ENCODE data around the gene GPI.
"Not testable (repeated sequence)": the region's sequence is repeated elsewhere in the genome, so short reads cannot be mapped to it uniquely, and the experiment has no call there.

Gene GPI

GRCh38 chr19:34368338-34368737, 3.3 kb downstream of the GPI start:
- DNase-seq = no peak

GRCh38 chr19:34369166-34369565, 4.2 kb downstream of the GPI start:
- DNase-seq = not testable (repeated sequence)

GRCh38 chr19:34370117-34370516, 5.1 kb downstream of the GPI start:
- DNase-seq = no peak

- DNase-seq = no peak
Observed at GRCh38 chr19:34370983-34371382, 6.0 kb downstream of the GPI start.

- DNase-seq = no peak
Observed at GRCh38 chr19:34373601-34374288, 8.7 kb downstream of the GPI start.

- no peak for DNase-seq
Observed at GRCh38 chr19:34375598-34375997, 10.6 kb downstream of the GPI start.

GRCh38 chr19:34380639-34381241, 15.7 kb downstream of the GPI start:
- no peak for DNase-seq

- no peak for DNase-seq
Observed at GRCh38 chr19:34381399-34382251, 16.6 kb downstream of the GPI start.

- DNase-seq = no peak
Observed at GRCh38 chr19:34382471-34382870, 17.5 kb downstream of the GPI start.

GRCh38 chr19:34383599-34383998, 18.6 kb downstream of the GPI start:
- no peak for DNase-seq

GRCh38 chr19:34386645-34387445, 21.8 kb downstream of the GPI start:
- DNase-seq = no peak

- DNase-seq = no peak
Observed at GRCh38 chr19:34387446-34387810, 22.4 kb downstream of the GPI start.

- not testable (repeated sequence) for DNase-seq
Observed at GRCh38 chr19:34388745-34389144, 23.7 kb downstream of the GPI start.

- DNase-seq = no peak
Observed at GRCh38 chr19:34391813-34392212, 26.8 kb downstream of the GPI start.

- no peak for DNase-seq
Observed at GRCh38 chr19:34393031-34393430, 28.0 kb downstream of the GPI start.

- no peak for DNase-seq
Observed at GRCh38 chr19:34393629-34394028, 28.6 kb downstream of the GPI start.

GRCh38 chr19:34397853-34398252, 32.9 kb downstream of the GPI start:
- DNase-seq = no peak

- DNase-seq = no peak
Observed at GRCh38 chr19:34399886-34400285, 34.9 kb downstream of the GPI start.

- DNase-seq = not testable (repeated sequence)
Observed at GRCh38 chr19:34400844-34401243, 35.8 kb downstream of the GPI start.

GRCh38 chr19:34402074-34402600, 37.1 kb downstream of the GPI start:
- peak; percentile 75 for DNase-seq

- DNase-seq = no peak
Observed at GRCh38 chr19:34403784-34404108, 38.8 kb downstream of the GPI start.

- DNase-seq = peak; percentile 58
Observed at GRCh38 chr19:34404109-34404909, 39.3 kb downstream of the GPI start, which contains the start of gene PDCD2L. TSS of gene PDCD2L (plus strand) at chr19:34404399. CDS start at chr19:34404431, 32 bp downstream.

Measured in NCI-H2029 treated with DMSO at 0.1 percent for 48 hours (cell line).